GM18508 (cell line): ENCODE results near the gene CGNL1.

ENCODE experiments used
- ATAC-seq: cut with Tn5 transposase; IDR thresholded peaks from one replicate; pipeline ENCODE4 v1.9.1; 2021; ENCODE audit warnings: moderate number of reproducible peaks; ENCODE audit not compliant: insufficient read depth, unreplicated experiment

CGNL1 gene

GRCh38 chr15:57589281-57589680 lies 213.0 kb downstream of the CGNL1 start:
- ATAC-seq: no peak

GRCh38 chr15:57589754-57590153 lies 213.4 kb downstream of the CGNL1 start:
- no peak for ATAC-seq

DNA sequence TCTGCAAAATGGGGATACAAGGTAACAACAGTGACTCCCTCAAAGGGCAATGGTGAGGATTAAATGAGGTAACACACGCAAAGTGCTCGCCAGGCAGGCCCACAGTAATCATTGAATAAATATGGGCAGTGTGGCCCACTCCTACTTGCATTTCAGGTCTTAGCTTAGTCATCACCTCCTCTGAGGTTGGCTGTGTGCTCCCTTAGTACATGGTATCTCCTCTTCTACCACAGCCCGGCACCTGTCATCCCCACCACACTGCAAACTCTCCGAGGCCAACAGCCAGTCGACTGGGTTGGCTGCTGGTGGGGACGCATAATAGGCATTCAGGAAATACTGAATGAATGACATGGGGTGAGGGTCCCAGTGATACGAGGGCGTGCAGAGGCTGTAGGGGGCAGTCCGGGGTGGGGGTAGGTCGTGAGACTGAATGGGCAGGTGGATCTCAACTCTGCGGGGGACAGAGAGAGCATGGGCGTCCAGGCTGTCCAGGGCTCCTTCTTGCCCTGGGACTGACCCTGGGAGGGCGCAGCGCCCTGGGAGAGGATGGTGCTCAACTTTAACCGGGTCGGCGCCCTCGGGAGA lies 215.0 kb downstream of the CGNL1 start:
- no peak for ATAC-seq

DNA sequence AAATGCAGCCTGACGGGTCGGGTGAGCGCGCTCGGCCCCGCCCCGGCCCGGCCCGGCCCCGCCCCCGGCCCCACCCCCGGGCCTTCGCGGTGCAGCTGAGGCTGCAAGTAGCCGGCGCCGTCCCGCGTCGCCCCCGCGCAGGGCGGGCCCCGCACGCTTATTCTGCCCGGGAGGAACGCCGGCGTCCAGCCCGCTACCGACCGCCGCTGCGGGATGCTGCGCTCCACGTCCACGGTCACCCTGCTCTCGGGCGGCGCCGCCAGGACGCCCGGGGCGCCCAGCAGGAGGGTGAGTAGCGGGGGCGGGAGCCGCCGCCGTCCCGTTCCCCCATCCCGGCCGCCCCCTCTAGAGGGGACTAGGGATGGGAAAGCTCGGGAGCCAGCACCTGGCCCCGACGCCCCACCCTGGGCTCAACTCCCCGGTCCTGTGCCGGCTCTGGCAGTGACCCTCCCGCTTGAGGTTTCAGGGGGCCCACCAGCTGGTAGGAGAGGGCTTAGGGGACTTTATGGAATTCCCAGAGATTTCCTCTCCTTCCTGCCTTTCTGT lies 215.6 kb downstream of the CGNL1 start, which contains the start of gene MYZAP:
TSS of gene MYZAP (plus strand) at position 83 of the 546 bp plus-strand sequence. CDS start at position 214, 131 bp downstream.
- ATAC-seq: no peak

DNA sequence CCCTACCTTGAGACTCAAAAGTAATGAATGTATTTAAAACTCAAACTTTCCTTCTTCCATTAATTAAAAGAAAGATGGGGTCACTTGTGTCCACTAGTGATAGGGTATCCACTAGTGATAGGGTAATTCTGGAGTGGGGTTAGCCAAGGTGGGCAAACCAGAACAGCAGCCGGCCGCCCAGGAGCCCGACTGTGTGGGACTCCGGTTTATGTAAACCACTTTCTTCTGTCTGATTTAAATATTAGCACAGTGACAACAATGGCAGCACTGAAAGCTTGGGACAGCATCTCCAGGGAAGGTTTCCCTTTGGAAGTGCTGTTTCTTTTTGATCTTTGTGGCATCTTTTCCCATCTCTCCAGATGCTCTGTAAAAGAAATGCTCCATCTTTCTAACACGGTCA lies 216.1 kb downstream of the CGNL1 start:
- no peak for ATAC-seq

DNA sequence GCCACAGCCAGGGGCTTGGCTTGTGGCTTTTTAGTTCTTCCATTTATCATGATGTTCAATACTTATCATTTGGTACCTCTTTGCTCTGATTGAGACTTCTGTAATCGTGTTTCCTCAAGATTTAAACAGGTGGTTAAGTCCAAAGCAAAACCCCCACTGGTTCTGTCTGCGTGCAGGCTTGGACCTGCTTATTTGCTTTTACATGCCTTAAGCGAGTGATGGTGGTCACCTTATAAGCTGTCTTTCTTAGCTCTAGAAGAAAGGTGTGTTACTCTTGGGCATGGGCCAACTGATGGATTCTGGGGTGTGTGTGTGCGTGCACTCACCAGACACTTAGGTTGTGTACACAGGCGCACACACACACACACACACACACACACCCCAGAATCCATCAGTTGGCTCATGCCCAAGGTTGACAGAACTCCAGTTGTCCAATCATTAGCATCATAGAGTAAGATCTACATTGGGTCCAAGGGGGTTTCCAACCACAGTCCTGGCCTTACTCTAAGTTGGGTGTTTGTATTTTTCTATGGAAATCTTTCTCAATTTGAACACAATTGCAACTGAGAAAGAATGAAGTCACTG lies 216.6 kb downstream of the CGNL1 start:
- no peak for ATAC-seq

- ATAC-seq: no peak
Measured at GRCh38 chr15:57594479-57594878, 218.2 kb downstream of the CGNL1 start.

GRCh38 chr15:57595011-57595866 lies 218.9 kb downstream of the CGNL1 start:
- ATAC-seq: no peak

- ATAC-seq: no peak
Measured at GRCh38 chr15:57596301-57596855, 220.1 kb downstream of the CGNL1 start.

GRCh38 chr15:57596978-57597377 lies 220.7 kb downstream of the CGNL1 start:
- no peak for ATAC-seq

GRCh38 chr15:57597431-57597830 lies 221.1 kb downstream of the CGNL1 start:
- ATAC-seq: no peak

DNA sequence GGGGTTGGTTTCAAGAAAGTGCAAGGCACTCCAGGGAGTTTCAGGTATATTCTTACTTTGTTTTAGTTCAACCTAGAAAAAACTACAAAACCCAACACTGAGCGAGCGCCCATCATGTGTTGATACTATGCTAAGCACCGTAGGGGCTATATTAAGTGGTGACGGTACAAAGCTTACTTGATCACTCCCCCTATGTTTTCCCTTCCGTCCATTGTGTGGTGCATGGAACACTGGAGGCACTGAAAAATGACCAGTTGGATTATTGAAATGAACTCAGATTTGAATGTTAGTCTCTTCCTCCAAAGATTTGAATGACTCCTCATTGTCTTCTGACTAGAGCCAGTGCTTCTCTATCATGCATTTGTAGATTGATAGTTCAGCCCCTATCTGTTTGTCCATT lies 222.0 kb downstream of the CGNL1 start:
- ATAC-seq: no peak

GRCh38 chr15:57599296-57599810 lies 223.0 kb downstream of the CGNL1 start:
- ATAC-seq: no peak

DNA sequence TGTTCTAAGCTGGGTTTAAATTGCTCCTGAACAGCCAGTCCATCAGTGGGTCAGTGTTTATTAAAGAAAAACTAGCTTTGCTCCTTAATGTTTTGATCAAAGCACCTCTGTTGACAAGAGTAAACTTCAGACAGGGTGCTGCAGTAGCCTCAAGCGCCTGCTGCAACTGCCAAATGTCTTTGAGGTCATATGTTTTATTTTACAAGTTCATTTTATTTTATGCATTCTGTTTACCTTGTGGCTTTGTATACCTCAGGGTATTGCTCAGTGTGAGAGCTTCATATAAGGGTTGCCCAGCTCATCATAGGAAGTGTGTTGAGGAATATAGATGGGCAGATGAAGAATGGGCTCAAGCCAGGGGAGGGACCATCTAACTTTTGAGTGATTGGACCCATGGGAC lies 223.9 kb downstream of the CGNL1 start:
- no peak for ATAC-seq
